ENCODE data around the gene COPB2.
"Not testable (repeated sequence)": the region's sequence is repeated elsewhere in the genome, so short reads cannot be mapped to it uniquely, and the experiment has no call there.

The COPB2 gene

DNA sequence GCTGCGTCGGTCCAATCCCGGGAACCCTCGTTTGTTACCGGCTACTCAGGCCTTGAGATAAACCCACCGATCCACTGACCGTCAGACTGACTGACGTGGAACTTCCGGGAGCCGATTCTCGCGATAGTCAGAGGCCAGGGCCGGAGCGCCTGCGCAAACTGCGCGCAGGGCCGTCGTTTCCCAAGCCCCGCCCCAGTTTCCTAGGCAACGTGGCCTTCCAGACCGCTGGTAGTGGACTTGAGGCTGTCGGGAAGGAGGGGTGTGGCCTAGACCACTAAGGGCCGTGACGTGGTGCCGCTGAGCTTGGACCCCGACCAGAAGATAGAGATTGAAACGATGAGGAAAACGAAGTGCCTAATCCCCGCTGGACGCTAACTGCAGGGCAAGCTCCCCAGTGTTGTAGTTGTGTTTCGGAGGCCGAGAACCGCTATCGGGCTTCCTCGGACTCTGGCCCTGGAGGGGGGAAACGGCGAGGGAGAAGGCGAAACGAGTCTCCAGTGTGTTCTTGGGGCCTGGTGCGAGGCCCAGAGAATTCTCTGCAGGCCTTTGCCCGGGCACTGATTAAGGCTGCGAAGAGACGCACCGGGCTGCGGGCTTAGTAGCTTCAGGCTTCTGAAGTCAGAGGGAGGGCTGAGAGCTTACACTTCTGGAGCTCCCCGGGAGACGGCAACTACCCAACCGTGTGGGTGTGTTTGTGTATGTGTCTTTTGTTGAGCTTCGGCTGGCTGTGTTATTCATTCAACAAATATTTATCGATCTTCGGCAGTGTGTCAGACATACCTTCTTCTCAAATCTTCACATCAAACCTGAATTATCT is at the start of gene COPB2:
Gene COPB2, minus strand, starts transcription at position 96 of the 817 bp plus-strand sequence. CDS start 97 bp downstream, outside the sequence.
- DNase-seq: peak; percentile 98

DNA sequence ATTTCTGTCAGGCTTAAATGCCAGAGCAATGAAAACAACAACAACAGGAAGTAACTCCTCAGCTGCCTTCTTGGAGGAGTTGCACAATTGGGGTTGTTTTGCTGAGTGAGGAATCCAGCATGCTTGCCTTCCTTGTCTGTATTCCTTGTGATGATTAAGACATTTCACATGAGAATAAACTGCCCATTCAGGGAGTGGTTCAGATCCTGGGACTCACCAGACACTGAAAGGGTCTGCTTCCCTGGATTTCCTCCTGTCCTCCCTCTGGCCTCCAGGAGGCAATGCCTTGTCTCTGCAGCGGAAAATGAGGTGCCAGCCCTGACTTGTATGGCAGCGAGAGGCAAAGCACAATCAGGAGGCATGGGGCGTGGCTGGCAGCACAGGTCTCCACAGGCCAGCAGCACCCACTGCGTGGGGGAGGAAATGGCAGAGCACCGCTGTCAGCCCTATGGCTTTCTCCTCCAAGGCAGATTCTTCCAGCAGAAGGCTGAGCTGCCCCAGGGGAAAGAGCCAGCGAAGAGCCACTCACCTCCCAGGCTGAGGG is 45.4 kb upstream of the COPB2 start:
- no peak for DNase-seq

DNA sequence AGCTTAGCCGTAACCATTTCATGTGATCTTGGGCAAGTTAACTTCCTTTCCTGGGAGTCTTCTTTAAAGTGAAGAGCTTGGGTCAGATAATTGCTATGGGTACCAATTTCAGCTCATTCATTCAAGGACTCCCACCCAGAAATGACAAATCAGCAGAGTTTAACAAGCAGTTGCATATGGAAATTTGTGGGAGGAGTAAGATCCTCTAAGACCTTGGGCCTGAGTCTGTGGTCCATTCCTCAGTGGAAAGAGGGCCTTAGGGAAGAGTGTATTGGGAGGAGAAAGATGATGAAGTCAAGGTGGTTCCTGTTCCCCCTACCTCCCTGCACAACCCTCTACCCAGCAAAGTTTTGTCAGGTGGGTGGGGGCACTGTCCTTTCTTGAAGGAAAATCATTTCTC is 44.8 kb upstream of the COPB2 start:
- DNase-seq: no peak

DNA sequence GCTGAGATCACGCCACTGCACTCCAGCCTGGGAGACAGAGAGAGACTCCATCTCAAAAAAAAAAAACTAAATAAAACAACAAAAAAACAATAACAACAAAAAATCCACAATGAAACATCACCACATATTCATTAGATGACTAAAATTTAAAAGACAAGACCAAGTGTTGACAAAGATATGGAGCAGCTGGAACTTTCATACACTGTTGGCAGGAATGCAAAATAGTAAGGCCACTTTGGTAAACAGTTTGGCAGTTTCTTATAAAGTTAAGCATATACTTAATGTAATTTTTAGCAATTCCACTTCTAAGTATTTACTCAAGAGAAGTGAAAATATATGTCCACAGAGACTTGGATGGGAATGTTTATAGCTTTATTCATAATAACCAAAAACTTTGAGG is 43.6 kb upstream of the COPB2 start:
- DNase-seq: no peak

DNA sequence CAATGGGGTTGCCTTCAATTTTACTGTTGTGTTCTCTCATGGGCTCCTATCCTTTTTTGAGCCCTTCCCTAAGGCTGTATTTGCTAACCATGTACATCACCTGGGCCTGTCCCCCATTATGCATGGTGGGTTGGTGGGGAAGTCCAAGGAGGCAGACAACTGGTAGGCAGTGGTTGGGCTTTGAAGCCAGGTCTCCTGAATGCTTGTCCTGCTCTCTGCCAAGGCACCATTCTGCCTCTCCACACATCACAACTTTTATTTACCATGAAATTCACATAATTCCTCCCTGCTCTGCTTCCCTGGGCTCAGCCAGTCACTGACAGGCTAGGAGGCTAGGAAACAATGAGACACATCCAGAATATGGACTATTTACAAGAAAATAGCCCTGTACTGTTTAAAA is 41.0 kb upstream of the COPB2 start:
- no peak for DNase-seq

DNA sequence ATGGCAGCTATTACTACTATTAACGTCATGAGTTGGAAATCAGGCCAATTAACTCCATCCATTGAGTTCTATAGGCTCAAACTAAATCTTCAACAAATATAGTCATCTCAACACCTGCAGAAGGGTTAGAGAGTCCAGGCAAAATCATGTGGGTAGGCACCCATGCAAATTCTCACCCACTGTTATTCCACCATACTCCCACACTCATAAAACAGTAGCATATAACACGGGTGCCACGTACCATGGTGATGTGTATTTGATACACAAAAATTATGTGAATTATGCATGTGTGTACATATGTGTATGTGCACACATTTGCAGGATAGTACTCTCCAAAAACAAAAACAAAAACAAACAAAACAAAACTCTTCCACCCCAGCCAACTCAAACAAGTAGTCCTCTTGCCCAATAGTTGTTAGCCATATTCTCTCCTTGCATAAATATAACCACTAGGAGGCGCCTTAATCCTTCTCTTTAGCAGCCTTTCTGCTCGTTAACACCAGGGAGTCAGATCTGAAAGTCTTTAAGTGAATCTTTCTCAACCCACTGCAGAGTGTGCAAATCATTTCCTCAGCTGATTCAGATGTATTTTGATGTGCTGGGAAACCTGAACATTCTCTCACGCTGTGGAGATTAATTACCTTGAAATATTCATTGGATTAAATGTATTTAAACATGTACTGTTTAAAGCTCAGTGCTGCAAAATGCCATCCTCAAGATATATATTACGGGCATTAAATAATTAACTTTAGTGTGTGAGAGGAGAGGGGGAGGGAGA is 38.0 kb upstream of the COPB2 start:
- DNase-seq: peak; percentile 89

DNA sequence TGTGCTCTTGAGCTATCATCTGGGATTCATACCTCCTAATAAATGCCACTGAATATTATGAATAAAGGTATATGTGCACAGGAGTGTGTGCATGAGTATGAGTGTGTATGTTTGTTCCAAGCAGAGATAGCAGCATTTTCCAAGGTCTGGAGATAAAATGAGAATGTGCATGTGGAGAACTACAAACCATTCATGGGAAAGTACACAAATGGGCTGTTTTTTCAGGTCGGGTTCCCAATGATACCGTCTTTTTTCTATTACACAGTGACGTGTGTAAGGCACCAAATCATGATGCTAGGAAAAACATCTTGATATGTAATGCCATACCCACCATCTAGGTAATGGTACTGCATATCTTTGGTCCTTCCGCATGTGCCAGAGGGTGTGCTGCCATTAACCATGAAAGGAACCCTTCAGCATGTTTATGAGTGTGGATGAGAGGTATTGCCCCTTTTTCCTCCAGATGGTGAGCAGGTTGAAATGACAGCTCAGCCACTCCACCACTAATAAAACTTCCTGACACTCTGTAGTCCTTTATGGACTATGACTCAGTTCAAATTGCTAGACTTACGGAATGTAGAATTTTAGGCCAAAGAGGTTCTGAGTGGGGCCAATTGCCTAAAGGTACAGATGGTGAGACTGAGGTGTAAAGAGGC is 36.4 kb upstream of the COPB2 start:
- no peak for DNase-seq

DNA sequence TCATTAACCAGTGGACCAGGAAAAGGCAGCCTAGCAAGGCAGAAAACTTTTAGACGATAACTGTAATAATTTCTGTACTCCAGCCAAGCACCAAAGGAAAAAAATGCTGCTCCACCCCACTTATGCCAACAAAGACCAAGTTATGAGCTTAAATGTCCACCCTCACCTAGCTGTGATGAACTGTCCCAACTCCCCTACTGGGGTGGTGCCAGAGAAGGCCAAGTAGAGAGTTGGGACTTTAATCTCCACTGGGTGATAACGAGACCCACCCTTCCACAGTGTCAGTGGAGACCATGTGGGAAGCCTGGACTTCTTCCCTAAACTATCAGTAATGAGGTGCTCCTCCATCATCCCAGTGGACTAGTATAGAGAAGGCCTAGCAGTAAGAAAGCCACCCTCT is 33.8 kb upstream of the COPB2 start:
- DNase-seq: no peak

DNA sequence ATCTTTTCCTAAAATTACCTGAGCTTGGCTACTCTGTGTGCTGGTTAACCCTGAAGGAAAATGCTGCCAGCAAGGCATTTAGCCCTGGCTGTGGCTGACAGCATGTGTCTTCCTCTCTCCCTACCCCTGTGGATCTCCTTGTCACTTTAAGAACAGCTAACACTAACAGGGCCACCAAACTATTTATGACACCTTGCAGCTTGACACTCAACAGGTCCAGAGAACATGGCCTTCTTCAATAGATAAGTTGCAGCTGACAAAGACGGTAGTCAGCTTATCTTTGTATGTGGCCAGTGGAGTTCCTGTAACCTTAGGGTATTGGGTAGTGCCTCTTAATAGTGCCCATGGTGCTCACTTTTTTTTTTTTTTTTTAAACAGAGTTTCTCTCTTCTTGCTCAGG is 32.0 kb upstream of the COPB2 start:
- DNase-seq: no peak

DNA sequence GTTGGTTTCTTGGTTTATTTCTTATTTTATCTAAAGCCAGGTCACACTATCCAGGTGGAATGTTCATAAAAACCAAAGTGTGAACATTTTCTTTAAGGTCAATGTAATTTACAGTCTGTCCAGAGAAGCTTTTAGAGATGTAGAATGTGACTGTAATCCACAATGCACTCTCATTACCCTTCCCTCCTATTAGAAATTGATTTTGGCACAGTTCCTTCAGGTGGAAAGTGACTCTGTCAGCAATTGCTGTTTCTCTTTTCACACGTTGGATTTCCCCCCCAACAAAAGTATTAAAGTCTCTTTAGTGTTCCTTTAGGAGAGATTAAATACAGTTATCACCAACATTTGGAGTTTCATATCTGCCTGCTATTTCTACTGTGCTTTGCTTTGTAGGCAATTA is 31.6 kb upstream of the COPB2 start:
- DNase-seq: no peak

DNA sequence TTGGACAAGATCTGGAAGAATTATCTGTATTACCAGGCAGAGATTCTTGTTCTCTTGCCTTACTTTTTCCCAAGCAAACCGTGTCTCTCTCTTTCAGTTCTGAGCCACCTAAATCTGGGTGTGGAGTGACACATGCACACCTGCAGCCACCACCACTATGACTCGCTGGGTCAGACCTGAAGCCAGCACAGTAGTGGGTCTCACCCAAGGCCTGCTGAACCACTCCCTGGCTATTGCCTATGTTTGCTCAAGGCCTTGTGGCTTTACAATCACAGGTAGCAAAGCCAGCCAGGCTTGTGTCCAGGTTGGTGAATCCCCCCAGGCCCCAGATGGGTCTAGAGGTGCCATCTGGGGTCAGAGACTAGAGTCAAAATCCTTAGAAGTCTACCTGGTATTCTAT is 28.7 kb upstream of the COPB2 start:
- DNase-seq: no peak

DNA sequence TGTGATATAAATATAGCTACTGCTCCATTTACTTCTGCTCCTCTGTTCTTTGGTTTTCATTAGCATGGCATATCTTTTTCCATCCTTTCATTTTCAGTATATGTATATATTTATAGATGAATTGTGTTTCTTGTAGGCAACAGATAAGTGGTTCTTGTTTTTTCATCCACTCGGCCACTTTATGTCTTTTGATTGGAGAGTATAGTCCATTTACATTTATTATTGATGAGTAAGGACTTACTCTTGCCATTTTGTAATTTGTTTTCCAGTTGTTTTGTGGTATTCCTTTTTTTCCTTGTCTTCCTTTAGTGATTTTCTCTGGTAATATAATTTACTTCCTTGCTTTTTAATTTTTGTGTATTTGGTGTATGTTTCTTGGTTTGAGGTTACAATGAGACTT is 26.8 kb upstream of the COPB2 start:
- DNase-seq: no peak

DNA sequence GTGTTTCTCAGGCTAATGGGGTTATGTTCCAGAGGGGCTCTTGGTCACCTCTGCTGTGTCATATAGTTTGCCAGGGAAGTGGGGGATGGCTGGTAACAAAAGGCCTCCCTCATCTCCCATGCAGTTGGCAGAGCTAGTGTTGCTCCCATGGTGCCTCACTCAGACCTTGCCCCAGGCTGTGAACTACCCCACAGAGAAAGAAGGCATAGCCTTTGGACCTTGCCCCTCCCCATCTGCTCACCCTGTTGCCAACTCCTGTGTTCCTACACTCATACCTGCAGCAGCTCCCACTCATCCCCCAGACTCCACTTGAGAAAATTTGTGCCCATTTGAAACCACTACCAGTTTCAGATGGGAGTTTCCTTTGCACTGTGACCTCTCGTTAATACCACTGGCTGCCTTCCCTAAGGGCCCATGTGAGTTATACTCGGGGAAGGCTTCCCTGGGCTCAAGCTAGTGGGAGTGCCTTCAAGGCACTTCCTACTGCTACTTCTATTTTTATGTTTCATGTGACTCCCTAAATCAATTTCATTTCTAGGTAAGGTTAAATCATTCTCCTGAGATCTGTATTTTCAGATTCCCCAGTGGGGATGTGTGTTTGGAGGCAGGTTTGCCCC is 25.3 kb upstream of the COPB2 start:
- no peak for DNase-seq

DNA sequence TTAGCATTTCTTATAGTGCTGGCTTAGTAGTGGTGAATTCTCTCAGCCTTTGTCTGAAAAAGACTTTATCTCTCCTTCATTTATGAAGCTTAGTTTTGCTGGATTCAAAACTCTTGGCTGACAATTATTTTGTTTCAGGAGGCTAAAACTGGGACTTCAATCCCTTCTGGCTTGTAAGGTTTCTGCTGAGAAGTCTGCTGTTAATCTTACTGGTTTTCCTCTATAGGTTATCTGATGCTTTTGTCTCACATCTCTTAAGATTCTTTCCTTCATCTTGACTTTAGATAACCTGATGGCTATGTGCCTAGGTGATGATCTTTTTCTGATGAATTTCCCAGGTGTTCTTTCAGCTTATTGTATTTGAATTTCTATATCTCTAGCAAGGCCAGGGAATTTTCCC is 23.4 kb upstream of the COPB2 start:
- not testable (repeated sequence) for DNase-seq

DNA sequence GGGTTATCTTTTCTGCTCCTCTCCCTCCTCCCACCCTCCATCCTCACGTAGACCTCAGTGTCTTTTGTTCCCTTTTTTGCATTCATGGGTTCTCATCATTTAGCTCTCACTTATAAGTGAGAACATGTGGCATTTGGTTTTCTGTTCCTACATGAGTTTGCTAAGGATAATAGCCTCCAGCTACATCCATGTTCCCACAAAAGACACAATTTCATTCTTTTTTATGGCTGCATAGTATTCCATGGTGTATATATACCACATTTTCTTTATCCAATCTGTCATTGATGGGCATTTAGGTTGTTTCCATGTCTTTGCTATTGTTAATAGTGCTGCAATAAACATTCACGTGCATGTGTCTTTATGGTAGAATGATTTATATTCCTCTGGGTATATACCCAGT is 11.7 kb upstream of the COPB2 start:
- DNase-seq: not testable (repeated sequence)

DNA sequence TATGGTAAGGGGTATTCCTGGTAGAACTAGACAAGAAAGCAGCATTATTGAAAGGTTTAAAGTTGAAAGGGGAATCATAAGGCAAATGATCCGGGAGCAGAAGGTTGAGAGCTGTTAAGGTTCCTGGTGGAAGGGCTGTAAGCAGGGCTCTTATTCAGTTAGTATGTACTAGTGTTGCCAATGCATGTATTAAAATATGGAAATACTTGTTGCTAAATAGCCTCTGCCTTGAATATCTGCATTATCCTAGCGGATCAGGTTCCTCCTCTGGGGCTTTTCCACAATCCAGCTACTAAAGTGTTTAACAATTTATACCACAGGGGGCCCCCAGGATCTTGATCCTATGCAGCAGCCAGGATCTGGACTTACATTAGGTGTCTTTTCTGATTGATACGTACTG is 7.3 kb upstream of the COPB2 start:
- DNase-seq: no peak

DNA sequence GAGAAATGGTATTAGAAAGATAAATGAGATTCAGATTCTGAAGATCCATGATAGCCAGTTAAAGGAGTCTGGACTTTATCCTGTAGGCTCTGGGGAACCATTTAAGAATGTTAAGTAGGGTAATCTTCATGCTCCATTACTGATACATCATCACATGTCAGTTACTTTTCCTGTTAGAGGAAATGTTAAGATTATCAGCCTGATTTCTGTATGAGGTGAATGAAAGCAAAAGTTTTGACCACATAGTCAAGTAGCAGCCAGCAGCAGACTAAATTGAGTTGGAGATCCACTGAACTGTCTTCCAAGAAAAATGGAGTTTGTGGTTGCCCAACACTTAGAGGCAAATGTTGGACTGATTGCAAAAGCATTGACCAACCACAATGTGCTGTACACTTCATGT is 4.7 kb upstream of the COPB2 start:
- DNase-seq: no peak

DNA sequence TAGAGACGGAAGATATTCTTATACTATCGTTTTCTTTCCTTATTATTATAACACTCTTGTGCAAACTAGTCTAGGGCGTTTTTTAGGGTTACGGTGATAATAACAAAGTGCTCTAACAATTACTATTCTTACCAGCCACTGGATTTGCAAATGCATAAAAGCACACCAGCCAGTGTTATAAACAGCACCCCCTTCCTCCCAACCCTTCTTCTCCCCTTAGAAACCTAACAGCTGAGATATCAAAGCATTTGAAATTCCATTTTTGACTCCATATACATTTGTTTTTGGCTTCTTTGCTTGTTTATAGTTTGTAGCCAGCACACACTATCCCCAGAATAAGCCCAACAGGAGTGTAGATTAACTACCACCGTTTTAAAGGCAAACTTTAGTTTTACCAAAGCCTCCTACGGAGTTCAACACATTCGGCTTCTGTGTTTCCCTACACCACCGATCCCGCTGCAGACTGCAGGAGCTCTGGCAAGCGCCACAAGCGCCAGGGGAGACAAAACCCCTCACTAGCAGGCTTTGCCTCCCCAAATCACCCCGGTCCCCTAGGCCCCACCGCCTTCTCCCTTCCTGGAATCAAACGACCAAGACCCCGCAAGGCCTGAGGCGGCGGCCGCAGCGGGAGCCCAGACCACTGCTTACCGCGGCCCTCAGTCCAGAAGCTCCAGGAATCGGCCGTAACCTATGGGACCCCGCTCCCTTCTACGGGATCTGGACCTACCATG is 461 bp downstream of the COPB2 start:
- DNase-seq: peak; percentile 10

DNA sequence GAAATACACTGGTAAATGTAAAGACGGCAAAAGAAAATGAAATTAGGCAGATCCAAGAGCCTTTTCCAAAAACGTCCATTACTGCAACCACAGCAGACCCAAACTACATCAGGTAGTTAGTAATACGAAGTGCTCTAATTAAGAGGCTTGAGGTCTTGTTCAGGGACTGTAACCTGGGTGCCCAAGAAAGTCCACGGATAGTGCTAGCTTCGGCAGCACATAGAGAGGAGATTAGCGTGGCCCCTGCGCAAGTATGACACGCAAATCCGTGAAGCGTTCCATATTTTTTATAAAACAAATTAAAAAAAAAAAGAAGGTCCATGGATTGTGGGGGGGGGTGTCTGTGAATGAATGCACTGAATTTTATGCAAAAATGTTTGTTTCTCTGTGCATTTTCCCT is 1.4 kb downstream of the COPB2 start:
- DNase-seq: no peak

DNA sequence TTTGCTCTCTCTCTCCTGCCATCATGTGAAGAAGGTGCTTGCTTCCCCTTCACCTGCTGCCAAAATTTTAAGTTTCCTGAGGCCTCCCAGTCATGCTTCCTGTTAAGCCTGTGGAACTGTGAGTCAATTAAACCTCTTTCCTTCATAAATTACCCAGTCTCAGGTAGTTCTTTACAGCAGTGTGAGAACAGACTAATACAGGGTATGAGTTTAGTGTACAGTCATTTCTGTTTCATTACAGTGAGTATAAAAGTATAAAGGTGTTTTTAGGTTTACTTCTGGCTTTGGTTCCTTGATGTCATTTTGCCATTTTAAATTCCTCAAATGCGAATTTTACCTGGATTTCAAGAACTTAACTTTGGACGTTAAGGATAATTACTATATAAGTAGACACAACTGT is 7.2 kb downstream of the COPB2 start:
- DNase-seq: not testable (repeated sequence)

DNA sequence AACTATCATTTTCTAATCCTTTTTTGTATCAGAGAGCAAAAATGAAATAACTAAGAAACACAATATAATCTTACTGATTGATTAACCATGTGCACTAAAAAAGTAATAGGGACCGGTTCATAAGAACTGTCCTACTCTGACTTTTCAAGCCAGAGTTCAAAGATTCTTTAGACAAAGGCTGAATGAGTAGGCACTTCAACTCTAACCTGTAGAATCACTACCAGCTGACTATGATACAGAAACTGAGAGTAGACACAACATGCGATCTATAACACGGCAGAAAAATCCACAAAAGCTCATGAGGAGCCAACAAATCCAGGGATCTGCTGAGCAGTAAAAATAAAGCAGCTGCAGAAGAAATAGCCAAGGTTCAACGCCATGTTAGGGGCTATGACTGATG is 8.9 kb downstream of the COPB2 start:
- DNase-seq: no peak

DNA sequence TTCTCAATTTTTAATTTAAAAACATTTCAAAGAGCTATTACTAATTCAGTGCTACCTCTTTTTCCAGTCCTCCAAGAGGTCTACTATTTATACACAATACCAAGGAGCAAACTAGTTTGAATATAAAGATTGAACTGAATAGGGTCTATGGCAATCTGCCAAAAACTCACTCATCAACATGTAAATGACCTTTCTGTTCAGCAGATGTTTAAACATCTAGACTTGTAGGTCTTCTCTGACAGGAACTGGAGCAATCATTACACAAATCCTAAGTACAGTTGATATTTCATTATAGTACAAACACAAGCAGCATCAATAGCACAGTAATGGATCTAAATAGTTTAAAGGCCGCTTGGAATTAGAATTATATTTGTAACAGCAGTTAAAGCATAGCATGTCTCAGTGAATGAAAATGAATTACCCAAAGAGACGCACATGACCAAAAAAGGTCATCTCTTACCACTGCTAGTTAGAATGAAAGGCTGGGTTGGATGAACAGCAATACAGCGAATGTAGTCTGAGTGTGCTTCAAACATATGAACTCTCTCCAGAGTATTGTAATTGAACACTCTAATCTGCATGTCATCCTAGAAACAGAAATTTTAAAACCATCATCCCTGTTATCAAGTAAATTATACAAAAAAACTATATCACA is 10.7 kb downstream of the COPB2 start:
- DNase-seq: peak; percentile 89

Measured in DMS79 treated with DMSO at 0.1 percent for 48 hours (cell line).